Measurements from ENCODE around the gene SLAMF9.

DNA sequence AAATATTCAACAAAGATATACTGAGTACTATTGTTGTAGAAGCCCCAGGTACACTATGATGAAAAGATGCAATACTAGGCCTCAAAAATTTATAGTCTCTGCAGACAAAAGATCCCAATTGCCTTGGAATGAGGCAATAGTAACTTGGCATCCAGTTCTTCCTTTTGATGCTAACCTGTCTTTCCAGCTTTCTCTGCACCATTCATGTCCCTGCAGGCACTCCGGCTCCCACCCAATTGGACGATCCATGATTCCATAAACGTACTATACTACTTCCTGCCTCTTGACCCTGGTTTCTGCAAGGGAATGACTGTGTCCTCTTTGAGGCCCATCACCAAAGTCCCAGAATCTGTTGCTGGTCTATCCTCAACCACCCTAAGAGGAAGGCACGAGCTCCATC lies 20.7 kb downstream of the SLAMF9 start:
- no peak for TF ChIP-seq ZNF565 (CRISPR knock-in tag; conservative IDR thresholded peaks at IDR 0.05; ENCODE audit: low read depth)
- no peak for TF ChIP-seq ISL1 (CRISPR knock-in tag; IDR thresholded peaks at IDR 0.05)
- TF ChIP-seq, protein P1, sequence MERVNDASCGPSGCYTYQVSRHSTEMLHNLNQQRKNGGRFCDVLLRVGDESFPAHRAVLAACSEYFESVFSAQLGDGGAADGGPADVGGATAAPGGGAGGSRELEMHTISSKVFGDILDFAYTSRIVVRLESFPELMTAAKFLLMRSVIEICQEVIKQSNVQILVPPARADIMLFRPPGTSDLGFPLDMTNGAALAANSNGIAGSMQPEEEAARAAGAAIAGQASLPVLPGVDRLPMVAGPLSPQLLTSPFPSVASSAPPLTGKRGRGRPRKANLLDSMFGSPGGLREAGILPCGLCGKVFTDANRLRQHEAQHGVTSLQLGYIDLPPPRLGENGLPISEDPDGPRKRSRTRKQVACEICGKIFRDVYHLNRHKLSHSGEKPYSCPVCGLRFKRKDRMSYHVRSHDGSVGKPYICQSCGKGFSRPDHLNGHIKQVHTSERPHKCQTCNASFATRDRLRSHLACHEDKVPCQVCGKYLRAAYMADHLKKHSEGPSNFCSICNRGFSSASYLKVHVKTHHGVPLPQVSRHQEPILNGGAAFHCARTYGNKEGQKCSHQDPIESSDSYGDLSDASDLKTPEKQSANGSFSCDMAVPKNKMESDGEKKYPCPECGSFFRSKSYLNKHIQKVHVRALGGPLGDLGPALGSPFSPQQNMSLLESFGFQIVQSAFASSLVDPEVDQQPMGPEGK (CRISPR knock-in tag; IDR thresholded peaks at IDR 0.05; ENCODE audit: borderline replicate concordance), result no peak
- TF ChIP-seq ARNTL (CRISPR knock-in tag; IDR thresholded peaks at IDR 0.05; ENCODE audit: borderline replicate concordance, low read depth), result no peak
- no peak for TF ChIP-seq RARB (CRISPR knock-in tag; IDR thresholded peaks at IDR 0.05)
- TF ChIP-seq ZFP3 (CRISPR knock-in tag; IDR thresholded peaks at IDR 0.05), result no peak
- TF ChIP-seq ZNF8 (CRISPR knock-in tag; IDR thresholded peaks at IDR 0.05), result no peak
- TF ChIP-seq, protein P2, sequence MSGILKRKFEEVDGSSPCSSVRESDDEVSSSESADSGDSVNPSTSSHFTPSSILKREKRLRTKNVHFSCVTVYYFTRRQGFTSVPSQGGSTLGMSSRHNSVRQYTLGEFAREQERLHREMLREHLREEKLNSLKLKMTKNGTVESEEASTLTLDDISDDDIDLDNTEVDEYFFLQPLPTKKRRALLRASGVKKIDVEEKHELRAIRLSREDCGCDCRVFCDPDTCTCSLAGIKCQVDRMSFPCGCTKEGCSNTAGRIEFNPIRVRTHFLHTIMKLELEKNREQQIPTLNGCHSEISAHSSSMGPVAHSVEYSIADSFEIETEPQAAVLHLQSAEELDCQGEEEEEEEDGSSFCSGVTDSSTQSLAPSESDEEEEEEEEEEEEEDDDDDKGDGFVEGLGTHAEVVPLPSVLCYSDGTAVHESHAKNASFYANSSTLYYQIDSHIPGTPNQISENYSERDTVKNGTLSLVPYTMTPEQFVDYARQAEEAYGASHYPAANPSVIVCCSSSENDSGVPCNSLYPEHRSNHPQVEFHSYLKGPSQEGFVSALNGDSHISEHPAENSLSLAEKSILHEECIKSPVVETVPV (CRISPR knock-in tag; IDR thresholded peaks at IDR 0.05), result no peak
- TF ChIP-seq PPARA (CRISPR knock-in tag; IDR thresholded peaks at IDR 0.05; ENCODE audit: borderline replicate concordance), result no peak
- TF ChIP-seq ZNF70 (CRISPR knock-in tag; IDR thresholded peaks at IDR 0.05), result no peak
